HL-60 (cell line): ENCODE data around the gene DMRT1.

Experiments used
- CTCF ChIP-seq: IDR thresholded peaks from one replicate; pipeline ENCODE4 v1.5.1; 2011; ENCODE audit warnings: low read length, control low read depth, inconsistent platforms; ENCODE audit not compliant: insufficient read depth
- GABPA ChIP-seq: IDR thresholded peaks from 2 replicates; pipeline ENCODE4 v1.6.1; 2012; ENCODE audit warnings: low read depth
- POLR2AphosphoS5 ChIP-seq: IDR thresholded peaks from 2 replicates; pipeline ENCODE4 v1.6.1; 2012; ENCODE audit warnings: low read depth
- REST ChIP-seq: IDR thresholded peaks from 2 replicates; pipeline ENCODE4 v1.6.1; 2012; ENCODE audit warnings: low read depth; ENCODE audit not compliant: insufficient replicate concordance
- SPI1 ChIP-seq: IDR thresholded peaks from 2 replicates; pipeline ENCODE4 v1.6.1; 2012; ENCODE audit warnings: low read depth, mild to moderate bottlenecking, borderline replicate concordance

- TF ChIP-seq CTCF (peak; percentile 38), POLR2AphosphoS5 (no peak), REST (no peak), GABPA (no peak), SPI1 (peak; percentile 28; the same call in 1 of the 2 replicates)
These were observed 163.7 kb downstream of the DMRT1 start for GRCh38 chr9:1005043-1005667.
